Glomerular visceral epithelial cell (primary cell): ENCODE results near the gene AP2B1.

Experiments
- DNase-seq: peaks from one replicate; pipeline ENCODE4 v3.0.0-alpha.2; 2016; ENCODE audit errors: extremely low spot score

Gene AP2B1

DNA sequence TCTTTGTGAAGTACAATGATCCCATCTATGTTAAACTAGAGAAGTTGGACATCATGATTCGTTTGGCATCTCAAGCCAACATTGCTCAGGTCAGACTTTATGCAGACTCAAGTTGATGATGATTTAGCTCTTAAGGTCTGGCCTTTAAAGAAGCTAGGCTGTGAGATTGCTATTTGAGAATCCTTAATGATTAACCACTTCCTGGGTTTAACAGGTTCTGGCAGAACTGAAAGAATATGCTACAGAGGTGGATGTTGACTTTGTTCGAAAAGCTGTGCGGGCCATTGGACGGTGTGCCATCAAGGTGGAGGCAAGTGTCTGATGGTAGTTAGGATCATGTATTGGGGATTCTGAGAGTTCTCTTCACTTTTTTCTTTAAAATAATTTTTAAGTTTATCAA is 40.3 kb downstream of the AP2B1 start:
- peak; percentile 4 for DNase-seq

- peak; percentile 31 for DNase-seq
Measured at GRCh38 chr17:35630530-35631148, 43.5 kb downstream of the AP2B1 start.

DNA sequence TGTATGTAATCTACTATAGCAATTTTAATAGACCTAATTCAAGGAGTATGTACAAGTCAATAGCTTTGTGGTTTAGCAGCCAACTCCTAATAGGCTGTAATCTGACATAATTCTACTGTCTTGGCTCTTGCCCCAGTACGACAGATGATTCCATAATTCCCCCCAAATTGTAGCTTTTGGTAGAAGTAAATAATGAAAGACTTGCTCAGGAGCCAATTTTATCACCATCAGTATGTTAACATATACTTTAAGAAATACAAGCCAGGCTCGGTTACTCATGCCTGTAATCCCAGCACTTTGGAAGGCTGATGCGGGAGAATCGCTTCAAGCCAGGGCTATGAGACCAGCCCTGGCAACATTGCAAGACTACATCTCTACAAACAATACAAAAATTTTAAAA is 53.9 kb downstream of the AP2B1 start:
- DNase-seq: no peak

GRCh38 chr17:35645923-35646322 is 58.8 kb downstream of the AP2B1 start:
- DNase-seq: no peak

DNA sequence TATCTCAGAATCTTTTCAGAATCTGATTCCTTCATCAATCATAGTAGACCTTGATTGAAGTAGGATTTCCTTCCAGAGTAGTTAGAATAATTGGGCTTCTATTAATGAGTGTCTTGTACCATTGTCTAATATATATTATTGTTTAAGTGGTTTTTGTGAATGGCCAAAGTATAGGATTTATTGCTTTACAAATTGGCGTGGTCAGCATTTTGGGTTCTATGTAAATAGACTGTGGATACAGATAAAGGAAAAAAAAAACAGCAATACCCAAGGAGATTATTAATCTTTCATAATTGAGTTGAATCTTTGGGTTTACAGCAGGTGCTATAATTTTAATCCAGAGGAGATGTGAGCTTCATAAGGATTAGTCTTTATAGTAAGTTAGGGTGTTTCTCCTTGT is 64.3 kb downstream of the AP2B1 start:
- no peak for DNase-seq

GRCh38 chr17:35653619-35654361 is 66.7 kb downstream of the AP2B1 start:
- DNase-seq: no peak

- DNase-seq: no peak
Measured at GRCh38 chr17:35655303-35655702, 68.2 kb downstream of the AP2B1 start.

DNA sequence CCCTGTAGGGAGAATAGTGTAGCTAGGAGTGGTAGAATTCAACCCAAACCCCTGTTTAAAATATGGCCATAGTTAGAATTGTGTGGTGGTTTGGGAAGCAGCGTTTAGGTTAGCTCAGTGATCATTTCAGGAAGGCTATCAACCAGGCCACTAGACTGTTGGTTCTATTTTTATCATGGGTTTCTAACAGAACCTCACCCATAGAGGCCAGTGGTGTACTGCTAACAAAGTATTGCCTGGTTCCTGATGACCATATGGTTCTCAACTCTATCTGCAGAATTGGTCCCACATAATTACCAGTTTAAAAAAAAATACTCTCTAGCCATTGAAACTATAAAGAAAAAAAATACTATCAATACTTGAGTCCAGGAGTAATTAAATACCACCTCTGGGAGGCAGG is 73.8 kb downstream of the AP2B1 start:
- DNase-seq: no peak

DNA sequence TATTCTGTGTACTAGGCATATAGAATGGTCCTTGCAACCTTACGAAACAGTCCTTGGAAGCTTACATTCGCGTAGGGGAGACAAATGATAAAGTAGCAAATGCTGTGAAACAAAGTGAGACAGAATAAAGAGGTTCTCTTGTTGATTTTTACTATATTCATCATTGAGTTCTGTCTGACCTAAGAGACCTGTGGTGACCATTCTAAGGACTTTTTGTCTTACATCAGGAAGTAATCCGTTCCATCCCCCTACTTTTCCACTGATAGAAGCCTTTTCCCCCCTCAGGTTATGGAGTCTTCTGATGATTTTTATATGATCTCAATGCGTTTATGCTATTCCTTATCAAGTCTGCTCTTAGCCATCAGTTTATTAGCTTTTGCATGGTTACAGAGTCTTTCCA is 77.6 kb downstream of the AP2B1 start:
- DNase-seq: no peak

DNA sequence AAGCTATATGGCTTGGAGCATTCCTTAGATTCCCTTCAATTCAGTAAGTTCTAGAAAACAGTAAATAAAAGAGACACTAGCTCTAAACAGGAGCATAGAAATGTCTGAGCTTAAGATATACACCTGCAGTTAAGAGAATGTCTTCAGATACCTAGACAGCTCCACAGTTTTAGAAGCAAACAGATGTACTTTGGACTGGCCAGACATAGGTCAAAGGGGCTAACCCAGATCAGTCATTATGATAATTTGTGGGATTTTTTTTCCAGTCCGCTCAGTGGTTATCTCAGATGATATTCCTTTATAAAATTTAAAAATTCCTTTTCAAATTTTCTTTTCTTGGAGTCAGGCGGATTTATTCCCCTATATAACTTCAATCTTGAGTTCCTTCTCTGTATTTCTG is 78.5 kb downstream of the AP2B1 start:
- no peak for DNase-seq

DNA sequence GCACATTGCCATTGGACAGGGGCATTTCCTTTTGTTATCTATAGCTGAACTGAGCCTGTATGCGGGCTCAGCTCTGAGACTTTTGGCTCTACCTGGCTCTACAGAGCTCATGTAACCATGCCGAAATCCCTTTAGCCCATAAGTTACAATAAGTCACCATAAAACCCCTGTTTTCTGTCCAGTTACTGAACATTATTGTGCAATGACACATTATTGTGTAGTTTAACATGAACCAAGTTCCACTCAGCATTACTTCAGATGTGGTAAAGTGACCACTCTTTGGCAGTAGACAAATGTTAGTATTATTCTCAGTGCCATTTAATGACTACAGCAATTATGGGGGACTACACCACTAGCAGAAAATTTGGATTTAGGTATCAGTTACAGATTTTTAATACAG is 78.9 kb downstream of the AP2B1 start:
- no peak for DNase-seq

DNA sequence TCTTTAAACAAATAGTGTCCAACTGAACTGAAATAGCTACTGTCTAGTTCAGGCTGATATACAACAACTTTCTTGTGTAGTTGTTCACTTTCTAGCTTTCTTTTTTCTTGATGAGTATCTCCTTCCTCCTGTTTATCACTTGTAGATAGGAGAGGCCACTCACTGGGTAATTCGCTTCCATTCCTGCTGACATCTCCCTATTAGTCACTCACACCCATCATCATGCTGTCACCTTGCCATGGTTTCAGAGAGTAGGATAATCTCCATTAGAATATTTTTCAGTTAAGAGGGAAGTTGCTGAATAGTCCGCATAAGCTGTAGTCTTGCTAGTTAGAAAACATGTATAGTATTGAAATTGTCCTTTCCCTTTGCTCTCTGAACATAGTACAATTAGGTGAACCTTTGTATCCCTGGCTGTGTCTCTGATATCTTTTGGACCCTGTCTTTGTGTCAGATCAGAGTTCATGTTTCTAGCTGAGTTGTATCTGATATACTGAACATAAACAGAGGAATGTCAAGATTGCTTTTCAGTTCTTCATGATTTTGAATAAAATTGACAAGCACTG is 79.9 kb downstream of the AP2B1 start:
- DNase-seq: no peak

DNA sequence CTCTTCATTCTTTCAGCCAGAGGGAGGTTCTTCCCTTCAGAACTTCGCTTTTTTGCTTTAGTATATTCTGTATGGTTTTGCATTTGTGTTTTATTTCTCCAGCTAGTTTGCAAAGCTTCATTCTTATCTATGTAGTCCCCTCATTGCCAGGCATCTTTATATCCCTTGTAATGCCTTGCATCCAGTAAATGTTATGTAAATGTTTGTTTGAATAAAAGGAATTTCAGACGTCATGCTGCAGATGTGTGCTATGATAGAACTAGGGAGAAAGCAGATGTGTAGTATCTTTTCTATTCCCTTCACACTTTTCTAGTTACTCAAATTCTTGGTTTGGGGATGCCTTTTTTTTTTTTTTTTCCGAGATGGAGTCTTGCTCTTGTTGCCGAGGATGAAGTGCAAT is 81.7 kb downstream of the AP2B1 start:
- no peak for DNase-seq

DNA sequence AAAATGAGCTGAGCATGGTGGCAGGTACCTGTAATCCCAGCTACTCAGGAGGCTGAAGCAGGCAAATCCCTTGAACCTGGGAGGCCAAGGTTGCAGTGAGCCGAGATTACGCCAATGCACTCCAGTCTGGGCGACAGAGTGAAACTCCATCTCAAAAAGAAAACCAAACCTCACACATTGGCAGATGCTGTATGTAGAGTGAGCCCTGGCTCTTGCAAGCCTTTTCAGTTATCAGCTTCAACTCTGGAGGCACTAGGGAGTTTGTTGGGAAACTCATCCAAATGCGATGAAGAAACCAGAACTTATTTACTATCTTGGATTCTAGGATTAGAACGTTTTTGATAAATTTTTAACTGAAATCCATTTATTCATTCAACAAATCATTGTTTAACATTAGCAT is 87.4 kb downstream of the AP2B1 start:
- no peak for DNase-seq

- DNase-seq: no peak
Measured at GRCh38 chr17:35676441-35676840, 89.3 kb downstream of the AP2B1 start.

- no peak for DNase-seq
Measured at GRCh38 chr17:35679007-35679682, 92.0 kb downstream of the AP2B1 start.

- no peak for DNase-seq
Measured at GRCh38 chr17:35683591-35683990, 96.5 kb downstream of the AP2B1 start.

DNA sequence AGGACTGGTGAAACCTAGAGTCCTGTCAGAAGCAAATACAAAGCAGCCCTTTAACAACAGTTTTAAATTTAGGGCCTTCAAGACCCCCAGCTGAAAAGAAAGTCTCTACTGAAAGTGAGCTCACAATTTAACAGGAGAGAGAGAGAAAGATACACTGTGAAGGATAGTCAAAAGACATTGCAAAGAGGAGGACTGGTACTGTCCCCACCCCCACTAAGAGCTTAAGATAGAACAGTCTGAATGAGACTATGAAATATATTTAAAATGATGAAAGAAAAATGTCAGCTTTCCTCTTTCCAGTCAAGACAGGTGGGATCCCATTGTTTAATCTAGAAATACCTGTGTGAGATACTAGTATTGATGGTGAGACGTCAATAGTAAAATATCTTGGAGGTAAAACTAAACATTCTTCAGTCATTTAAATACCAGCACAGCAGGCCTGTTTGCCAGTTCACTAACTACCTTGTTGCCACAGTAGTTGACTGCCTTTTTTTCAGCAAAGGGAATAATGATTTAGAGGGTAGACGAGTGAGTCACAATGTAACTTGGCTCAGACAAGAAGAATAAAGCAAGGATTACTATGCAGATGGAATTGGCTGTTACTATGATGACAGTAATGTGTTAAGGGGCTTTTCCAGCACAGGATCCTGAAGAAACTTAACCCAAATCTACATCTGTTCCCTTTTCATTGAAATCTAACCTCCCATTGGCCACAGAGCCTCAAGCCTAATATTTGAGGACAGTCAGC is 97.1 kb downstream of the AP2B1 start:
- DNase-seq: no peak

GRCh38 chr17:35692512-35693210 is 105.5 kb downstream of the AP2B1 start:
- DNase-seq: no peak

- no peak for DNase-seq
Measured at GRCh38 chr17:35693662-35694061, 106.5 kb downstream of the AP2B1 start.

- no peak for DNase-seq
Measured at GRCh38 chr17:35694906-35695305, 107.8 kb downstream of the AP2B1 start.

- no peak for DNase-seq
Measured at GRCh38 chr17:35695613-35696012, 108.5 kb downstream of the AP2B1 start.
